ENCODE measurements around the gene ANXA4. TPM values are rescaled to one million over a fixed set of nuclear protein-coding genes. Genes with fewer than 3 reads are reported as not detected.

Gene ANXA4
- total RNA-seq, 3 donors from 2014 or later (not counting 1 experiment from before 2014, with no cell fraction given) = 44.6 to 63.6 (median 55.8) TPM

DNA sequence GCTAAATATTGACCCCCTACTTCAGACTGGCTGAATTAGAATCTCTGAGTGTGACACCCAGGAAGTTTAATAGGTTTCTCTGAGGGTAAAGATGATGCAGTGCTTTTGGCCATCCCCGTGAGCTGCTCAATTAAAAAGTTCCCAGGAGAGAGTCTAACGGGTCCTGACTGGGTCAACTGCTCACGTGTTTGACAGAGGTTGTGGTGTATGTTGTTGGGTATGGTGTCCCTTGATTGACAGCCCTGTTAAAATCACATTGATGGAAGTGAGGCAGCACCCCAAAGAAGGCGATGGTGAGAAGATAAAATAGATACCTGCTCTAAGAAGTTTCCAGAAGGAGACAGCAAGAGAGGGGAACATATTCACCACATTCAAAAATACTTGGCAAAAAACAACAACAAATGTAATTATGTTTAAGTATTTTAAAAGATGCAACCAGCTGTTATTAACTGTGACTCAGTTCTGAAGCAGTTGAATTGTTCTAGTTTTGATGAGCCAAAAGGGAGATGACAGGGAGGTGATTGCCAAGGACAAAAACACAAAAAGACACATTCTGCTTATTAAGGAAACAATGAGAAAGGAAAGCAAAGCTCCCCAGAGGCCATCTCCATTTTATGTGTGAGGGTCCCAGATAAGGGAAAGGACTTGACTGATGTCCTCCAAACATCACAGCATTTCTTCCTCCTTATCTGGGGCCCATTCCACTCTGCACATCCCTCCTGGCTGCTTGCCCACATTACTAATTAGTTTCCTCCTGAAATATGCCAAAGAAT lies 76.0 kb downstream of the ANXA4 start:
- Histone ChIP-seq H3K27me3 (ENCODE audit: control insufficient read depth, insufficient read depth, low read length) (no peaks in the 10 kb centered on the region), H3K36me3 (ENCODE audit: control insufficient read depth, insufficient read depth, low read length) (peaks cover 21% of the 10 kb centered on the region), H3K9me3 (ENCODE audit: control insufficient read depth, insufficient read depth, low read length) (no peaks in the 10 kb centered on the region), H3K4me1 (ENCODE audit: control insufficient read depth, insufficient read depth, low read length) (no peaks in the 10 kb centered on the region), H3K27ac (ENCODE audit: low read length) (no peak overlapping the region), H3K4me3 (ENCODE audit: low read length) (no peak overlapping the region)
- ATAC-seq (no peak), DNase-seq (no peak)
- TF ChIP-seq, protein P1, sequence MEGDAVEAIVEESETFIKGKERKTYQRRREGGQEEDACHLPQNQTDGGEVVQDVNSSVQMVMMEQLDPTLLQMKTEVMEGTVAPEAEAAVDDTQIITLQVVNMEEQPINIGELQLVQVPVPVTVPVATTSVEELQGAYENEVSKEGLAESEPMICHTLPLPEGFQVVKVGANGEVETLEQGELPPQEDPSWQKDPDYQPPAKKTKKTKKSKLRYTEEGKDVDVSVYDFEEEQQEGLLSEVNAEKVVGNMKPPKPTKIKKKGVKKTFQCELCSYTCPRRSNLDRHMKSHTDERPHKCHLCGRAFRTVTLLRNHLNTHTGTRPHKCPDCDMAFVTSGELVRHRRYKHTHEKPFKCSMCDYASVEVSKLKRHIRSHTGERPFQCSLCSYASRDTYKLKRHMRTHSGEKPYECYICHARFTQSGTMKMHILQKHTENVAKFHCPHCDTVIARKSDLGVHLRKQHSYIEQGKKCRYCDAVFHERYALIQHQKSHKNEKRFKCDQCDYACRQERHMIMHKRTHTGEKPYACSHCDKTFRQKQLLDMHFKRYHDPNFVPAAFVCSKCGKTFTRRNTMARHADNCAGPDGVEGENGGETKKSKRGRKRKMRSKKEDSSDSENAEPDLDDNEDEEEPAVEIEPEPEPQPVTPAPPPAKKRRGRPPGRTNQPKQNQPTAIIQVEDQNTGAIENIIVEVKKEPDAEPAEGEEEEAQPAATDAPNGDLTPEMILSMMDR (IDR thresholded peaks at IDR 0.05) = no peak
- H3K27ac Mint-ChIP-seq = no peak overlapping the region
- H3K9me3 Mint-ChIP-seq = no peaks in the 10 kb centered on the region
- no peaks in the 10 kb centered on the region for H3K27me3 Mint-ChIP-seq (ENCODE audit: low read depth in 2 of 2)
- H3K4me1 Mint-ChIP-seq = peaks cover 0 to 5% of the 10 kb centered on the region in 2 donors
- intact Hi-C loops (cut with micrococcal nuclease) = loop anchor here (1.0 kb wide), 1 partner anchor 94 kb away; no protein-coding TSS in a partner anchor
- peaks cover 9% of the 10 kb centered on the region for H3K36me3 Mint-ChIP-seq
- H3K4me3 Mint-ChIP-seq = no peak overlapping the region
- 87% methylated on average over 3 of the region's 4 CpGs for WGBS (ENCODE audit: insufficient coverage)

- peak overlapping the region; percentile 81 to 99 for H3K27ac Mint-ChIP-seq
- no peak overlapping the region for H3K27ac ChIP-seq (ENCODE audit: low read length)
- H3K4me1 ChIP-seq (ENCODE audit: control insufficient read depth, insufficient read depth, low read length) = peaks cover 27% of the 10 kb centered on the region
- peaks cover 28 to 33% of the 10 kb centered on the region in 2 donors for H3K4me1 Mint-ChIP-seq
- H3K9me3 Mint-ChIP-seq = no peaks in the 10 kb centered on the region
- H3K36me3 ChIP-seq (ENCODE audit: control insufficient read depth, insufficient read depth, low read length) = no peaks in the 10 kb centered on the region
- intact Hi-C loops (cut with micrococcal nuclease) = loop anchor here (5.0 to 10.0 kb wide), 3 partner anchors 186 to 393 kb away; partner anchors contain the start of genes AAK1, NFU1 and PCBP1
- H3K4me3 ChIP-seq (ENCODE audit: low read length) = no peak overlapping the region
- 86% methylated on average over 8 of the region's 9 CpGs for WGBS (ENCODE audit: insufficient coverage)
- ATAC-seq = no peak
- no peaks in the 10 kb centered on the region for H3K27me3 Mint-ChIP-seq (ENCODE audit: low read depth in 2 of 2)
- DNase-seq = peak in 1 of 2 donors; percentile 19
- no peaks in the 10 kb centered on the region for H3K9me3 ChIP-seq (ENCODE audit: control insufficient read depth, insufficient read depth, low read length)
- no peaks in the 10 kb centered on the region for H3K36me3 Mint-ChIP-seq
- TF ChIP-seq, protein P1 (IDR thresholded peaks at IDR 0.05) = no peak
- no peaks in the 10 kb centered on the region for H3K27me3 ChIP-seq (ENCODE audit: control insufficient read depth, insufficient read depth, low read length)
- H3K4me3 Mint-ChIP-seq = peak overlapping the region; percentile 99
Measured at GRCh38 chr2:69827796-69828540, 86.0 kb downstream of the ANXA4 start.

DNA sequence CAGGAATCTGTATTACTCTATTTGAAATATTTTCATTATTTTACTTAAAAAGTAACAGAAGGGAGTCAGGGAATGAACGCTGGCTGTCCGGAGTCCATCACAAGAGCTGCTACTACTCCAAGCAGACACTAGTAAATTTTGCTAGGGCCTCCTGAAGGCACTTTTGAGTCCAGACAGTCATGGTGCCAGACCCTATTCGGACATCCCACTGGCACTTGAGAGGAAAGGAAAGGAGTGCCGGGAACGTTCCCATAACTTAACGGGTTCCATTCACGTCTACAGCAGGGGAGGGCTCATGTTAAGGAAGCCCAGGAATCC lies 87.0 kb downstream of the ANXA4 start:
- WGBS (ENCODE audit: insufficient coverage) = 13% methylated on average over 7 of the region's 7 CpGs
- Mint-ChIP-seq H3K9me3 (no peaks in the 10 kb centered on the region), H3K36me3 (no peaks in the 10 kb centered on the region), H3K27me3 (ENCODE audit: low read depth in 2 of 2) (no peaks in the 10 kb centered on the region), H3K4me3 (peak overlapping the region; percentile 99), H3K27ac (peak overlapping the region; percentile 81 to 99), H3K4me1 (peaks cover 34 to 43% of the 10 kb centered on the region in 2 donors)
- no peaks in the 10 kb centered on the region for H3K36me3 ChIP-seq (ENCODE audit: control insufficient read depth, insufficient read depth, low read length)
- no peaks in the 10 kb centered on the region for H3K9me3 ChIP-seq (ENCODE audit: control insufficient read depth, insufficient read depth, low read length)
- H3K4me3 ChIP-seq (ENCODE audit: low read length) = peak overlapping the region; percentile 49
- H3K27me3 ChIP-seq (ENCODE audit: control insufficient read depth, insufficient read depth, low read length) = no peaks in the 10 kb centered on the region
- DNase-seq (no peak), ATAC-seq (no peak)
- H3K27ac ChIP-seq (ENCODE audit: low read length) = peak overlapping the region; percentile 84
- intact Hi-C loops (cut with micrococcal nuclease) = loop anchor here (1.0 to 10.0 kb wide), 5 partner anchors 54 to 394 kb away; partner anchors contain the start of genes AAK1, NFU1 and PCBP1
- H3K4me1 ChIP-seq (ENCODE audit: control insufficient read depth, insufficient read depth, low read length) = peaks cover 27% of the 10 kb centered on the region
- TF ChIP-seq, protein P1 (IDR thresholded peaks at IDR 0.05) = no peak

All from natural killer cell (primary cell).